SKM-1 (cell line): Measurements from ENCODE around the gene CNTNAP2.

ENCODE experiments used
- DNase-seq: peaks from one replicate; lab custom pipeline; 2025; ENCODE audit not compliant: unreplicated experiment; lab: John Stamatoyannopoulos, UW

The CNTNAP2 gene

DNA sequence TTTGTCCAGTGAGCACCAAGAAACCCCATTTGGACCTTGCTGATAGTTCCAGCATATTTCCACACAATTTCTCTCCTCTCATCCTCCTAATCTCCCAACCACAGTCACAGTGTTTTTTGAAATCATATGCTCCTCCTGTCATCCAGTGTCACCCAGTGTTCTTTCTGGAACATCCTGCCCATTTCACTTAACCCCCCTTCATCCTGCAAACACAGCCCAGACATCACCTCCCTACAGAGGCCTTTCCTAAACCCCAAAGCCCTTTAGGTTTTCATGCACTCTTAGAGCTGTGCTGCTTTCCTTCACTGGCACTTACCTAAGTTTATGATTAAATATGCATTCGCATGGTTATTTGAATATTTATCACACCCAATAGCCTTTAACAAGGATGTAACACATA, 1316.0 kb downstream of the CNTNAP2 start:
- no peak for DNase-seq

DNA sequence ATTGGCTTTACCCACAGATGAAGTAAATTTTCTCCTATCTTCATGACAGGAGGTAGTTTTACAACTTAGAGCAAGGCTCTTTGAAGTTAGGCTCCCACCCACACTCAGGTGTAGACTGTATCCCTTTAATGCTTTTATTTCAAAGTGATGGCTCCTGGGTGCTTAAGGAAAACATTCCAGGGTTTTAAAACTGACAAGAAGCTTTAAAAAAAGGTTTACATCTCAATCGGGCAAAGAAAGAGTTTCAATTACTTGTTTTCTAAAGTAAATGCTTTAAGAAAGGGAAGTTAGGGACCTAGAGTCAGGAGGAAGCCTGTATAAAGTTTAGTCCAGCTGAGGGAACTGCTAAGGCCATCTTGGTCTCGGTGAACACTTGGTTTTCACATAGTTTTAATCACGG, 1320.1 kb downstream of the CNTNAP2 start:
- no peak for DNase-seq

DNA sequence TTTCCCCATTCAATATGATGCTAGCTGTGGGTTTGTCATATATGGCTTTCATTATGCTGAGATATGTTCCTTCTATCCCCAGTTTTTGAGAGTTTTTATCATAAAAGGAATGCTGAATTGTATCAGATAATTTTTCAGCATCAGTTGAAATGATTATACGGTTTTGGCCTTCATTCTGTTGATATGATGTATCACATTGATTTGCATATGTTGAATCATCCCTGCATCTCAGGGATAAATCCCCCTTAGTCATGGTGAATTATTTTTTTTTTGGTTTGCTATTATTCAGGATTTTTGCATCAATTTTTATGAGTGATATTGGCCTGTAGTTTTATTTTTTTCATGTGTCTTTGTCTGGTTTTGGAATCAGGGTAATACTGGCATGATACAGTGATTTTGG, 1321.6 kb downstream of the CNTNAP2 start:
- DNase-seq = no peak

DNA sequence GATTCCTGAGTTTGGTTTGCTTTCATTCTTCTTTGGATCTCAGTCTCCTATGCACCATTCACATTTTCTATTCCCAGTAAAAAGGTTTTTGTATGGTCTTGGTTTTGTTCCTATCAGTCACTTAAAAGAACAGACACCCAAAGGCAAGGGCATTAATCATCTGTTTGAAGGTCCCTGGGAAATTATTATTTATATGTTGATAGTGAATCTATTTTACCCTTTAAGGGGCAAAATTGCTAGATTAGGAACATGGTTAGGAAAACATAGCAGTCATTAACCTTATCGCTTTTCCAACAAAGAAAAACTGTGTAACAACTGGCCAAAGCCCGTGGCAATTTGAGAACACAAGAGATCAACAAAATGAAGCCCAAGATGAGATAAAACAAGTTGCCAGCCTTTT, 1327.3 kb downstream of the CNTNAP2 start:
- DNase-seq = no peak

DNA sequence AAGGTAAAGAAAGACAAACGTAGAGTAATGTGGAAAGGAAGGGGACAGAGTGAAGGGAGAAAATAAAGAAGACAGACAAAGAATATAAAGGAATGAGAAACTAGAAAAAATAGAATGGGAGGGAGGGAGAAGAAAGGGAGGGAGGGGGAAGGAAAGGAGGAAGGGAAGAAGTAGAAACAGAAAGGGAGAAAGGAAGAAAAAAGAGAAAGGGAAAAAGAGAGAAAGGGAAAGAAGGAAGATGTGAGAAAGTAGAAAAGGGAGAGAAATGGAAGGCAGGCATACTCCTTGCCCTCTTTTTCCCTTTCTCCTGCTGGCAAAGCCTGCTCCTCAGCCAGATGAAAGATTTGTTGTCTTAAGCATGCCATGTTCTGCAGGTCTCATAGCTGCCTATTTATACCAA, 1336.2 kb downstream of the CNTNAP2 start:
- DNase-seq = no peak

DNA sequence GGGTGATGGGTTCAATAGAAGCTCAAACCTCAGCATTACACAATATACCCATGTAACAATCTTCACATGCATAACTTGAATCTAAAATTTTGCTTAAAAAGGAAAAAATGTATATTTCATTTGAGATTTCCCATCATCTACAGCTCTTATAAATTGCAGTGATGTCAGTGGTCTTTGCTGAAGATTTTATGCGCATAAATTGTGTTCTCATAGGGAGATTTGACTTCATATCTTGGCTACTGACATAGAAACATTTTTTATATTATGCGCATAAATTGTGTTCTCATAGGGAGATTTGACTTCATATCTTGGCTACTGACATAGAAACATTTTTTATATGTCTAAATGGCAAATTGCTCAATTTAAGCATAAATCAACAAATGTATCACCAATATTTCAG, 1348.6 kb downstream of the CNTNAP2 start:
- no peak for DNase-seq

DNA sequence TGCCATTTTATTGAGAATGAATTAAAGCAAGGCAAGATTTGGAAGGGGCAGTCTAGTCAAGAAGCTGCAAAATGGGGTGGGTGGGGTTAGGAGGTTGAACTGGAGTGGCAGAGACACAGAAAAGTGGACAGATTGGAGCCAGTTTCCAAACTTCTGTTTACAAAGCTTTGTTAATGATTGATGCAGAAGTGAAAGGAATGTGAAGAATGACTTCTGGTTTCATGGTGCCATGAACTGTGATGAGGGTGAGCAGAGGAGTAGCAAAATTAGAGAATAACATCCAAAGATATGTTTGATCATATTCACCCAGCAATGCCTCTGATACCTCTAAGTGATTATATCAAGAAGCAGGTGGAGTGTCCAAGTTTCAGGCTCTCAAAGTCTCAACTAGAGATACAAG, 1356.0 kb downstream of the CNTNAP2 start:
- DNase-seq = no peak

DNA sequence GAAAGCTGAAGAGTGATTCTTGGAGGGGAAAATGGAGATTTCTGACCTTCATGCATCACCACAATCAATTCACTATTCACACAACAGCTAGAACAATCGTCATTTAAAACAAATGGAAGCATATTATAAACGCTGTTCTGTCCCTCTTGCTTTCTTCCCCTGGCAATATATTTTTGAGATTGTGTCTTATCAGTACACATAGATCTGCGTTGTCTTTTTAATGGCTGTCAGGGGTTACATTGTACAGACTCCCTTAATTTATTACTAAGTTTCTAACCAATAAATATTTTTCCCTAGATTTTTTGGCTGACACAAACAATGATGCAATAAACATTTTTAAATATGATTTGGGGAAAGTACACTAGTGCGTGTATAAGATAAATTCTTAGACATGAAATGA, 1358.3 kb downstream of the CNTNAP2 start:
- no peak for DNase-seq

DNA sequence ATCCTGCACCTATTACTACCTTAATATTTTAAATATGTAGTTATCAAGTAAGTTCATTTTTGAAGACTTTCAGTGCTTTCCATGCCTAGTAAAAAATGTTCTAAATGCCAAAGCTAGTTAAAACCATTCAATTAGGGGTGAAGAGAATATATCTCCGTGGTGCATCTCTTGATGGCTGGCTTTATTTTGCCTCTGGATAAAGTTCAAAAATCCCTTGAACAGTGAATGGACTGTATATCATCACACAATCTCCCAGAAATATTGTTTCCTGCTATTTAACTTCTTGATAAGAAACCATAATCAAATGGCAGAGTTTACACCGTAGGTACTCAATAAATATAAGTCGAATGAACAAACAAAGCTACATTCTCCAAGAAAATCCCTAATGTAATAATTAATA, 1360.9 kb downstream of the CNTNAP2 start:
- DNase-seq = no peak

DNA sequence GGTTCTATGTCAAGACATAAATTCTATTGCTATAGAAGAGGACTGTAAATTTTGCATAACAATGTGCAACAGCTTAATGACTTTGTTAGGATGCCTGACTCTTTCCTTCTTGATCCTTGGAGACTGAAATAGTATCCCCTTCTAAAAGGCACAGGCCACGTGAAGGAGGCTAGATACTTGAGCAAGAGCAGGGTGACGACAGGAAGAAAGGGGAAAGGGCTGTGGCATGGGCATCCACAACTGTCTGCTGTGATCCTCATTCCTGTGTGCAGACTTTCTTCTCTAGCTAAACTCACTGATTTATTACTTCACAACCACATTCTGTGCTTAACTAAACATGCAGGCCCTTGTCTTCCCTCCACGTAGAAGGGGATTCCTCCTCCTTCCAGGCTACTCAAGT, 1362.2 kb downstream of the CNTNAP2 start:
- DNase-seq = no peak

DNA sequence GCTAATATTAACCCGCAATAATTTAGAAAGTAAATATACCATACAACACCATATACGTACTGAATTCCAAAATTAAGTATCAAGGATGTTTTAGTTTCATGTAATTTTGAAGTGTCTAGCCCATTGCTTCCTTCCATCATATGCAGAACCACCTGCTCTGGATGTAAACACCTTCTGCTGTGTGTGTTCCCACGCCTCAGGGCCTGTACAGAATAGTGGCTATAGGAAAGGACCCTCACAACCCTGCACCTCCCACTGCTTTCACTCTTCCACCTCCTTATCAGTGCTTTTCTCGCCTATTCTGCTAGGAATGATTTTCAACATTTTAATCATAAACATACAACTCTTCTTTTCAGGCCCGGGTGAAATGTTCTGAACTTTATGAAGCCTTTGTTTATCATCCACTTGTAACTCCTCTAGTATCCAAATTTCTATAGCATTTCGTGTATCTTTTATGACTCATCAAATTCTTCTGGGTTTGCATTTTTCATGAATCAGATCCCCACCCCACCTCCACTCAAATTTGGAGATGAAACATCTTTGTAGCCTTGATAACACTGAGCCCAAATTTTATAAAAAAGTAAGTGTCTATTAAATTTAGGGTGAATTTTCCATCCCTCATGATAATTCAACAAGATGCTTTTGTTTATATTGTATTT, 1367.2 kb downstream of the CNTNAP2 start:
- DNase-seq = no peak

DNA sequence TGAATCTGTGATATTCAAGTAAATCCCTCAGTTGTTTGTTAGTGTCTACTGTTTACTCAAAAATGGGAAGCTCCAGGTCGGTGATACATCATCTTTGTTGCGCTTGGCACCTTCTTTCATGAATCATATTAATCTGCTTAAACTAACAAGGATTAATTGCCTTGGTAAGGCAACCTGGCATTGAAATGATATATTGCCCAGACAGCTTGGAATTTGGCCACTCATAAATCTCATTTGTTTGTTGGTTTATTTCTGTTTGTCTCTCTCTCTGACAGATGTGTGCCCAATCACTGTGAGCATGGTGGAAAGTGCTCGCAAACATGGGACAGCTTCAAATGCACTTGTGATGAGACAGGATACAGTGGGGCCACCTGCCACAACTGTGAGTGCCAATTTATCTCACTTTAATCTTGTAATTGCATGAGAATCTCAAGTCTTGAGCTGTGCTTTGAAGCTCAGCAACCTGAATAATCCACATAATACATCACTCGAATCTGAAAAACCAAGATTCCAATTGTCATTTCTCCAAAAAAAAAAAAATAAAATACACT, 1369.1 kb downstream of the CNTNAP2 start:
- DNase-seq = no peak

DNA sequence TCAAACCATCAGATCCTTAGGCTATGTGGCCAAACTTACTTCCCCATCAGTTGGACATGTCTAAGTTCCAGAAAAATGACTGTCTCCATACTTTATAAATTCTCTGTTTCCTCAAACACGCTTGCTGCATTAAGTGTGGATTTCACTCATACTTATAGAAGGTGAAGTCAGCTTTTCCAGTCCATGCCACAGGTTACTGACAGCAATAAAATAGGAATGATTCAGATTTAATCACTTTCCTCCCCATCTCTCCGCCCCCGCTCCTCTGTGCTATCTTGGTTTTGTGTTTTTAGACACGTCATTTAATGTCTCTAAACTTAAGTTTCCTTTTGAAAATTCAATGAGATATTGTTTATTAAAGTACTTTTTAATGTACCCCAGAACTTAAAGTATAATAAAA, 1376.0 kb downstream of the CNTNAP2 start:
- no peak for DNase-seq

DNA sequence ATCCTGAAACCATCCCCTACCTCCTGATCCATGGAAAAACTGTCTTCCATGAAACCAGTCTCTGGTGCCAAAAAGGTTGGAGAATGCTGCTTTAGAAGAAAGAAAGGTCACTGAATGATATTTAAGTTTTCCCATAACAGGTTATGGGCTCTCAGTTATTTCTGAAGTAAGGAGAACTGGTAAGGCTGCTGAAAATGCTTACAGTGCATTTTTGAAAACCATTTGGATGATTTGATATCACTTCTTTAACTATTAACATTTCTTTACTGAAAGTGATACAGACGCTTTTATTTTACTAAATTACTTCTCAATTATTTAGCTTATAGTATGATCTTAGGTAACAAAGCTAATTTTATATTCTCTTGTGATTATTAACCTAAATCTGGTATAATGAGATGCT, 1379.6 kb downstream of the CNTNAP2 start:
- no peak for DNase-seq

DNA sequence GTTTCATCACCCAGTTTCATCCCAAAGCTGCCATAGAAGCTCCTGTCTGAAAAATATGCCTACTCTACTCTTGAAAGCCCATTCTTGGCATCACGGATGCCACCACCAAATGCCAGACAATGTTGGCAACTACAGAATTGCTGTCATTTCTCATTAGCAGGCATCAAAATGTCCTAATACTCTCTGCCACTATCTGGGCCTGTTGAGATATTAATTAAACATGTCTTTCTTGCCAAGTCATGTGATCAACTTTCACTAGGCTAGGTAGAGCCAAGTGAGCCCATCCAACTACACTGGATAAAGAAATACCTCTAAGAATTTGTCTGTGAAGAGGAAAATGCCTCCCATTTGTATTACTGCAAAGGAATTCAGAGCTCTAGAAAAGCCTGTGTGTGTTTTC, 1380.6 kb downstream of the CNTNAP2 start:
- DNase-seq = no peak

DNA sequence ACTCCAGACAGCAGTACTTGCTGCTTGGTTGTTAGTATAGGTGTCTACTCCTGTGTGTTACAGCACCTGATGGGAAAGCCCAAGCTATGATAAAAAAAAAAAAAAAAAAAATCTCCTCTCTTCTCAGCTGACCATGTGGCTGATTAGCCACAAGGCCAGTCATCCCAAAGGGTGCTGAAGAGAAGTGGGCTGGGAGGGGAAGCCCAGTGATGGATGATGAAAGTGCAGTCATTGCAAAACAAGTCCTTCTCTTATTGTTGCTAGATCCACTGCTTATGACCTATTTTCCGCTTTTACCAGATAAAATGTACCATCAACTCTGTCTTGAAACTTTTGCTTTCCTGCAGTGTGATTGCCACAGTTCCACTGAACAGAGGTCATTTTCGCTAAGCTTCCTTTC, 1381.5 kb downstream of the CNTNAP2 start:
- DNase-seq = no peak

DNA sequence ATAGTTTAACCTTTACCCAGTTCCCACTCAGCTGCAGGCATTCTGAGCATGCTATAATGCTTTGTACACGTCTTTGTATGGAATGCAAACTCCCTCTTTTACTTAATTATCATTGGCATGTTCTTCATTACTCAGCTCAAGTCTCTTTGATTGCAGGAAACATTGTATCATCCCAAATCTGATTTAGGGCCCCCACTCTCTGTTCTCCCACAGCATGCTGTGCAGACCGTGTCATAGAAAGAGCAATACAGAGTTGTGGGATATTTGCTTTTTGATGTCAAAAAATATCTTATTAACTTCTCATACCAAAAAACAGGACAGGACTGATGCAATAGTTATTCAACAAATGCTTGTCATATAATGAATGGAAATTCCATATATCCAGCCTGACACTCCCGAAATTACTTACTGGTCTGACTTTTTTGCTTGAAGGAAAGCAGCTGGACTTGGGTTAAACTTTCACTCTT, 1392.5 kb downstream of the CNTNAP2 start:
- DNase-seq = no peak

DNA sequence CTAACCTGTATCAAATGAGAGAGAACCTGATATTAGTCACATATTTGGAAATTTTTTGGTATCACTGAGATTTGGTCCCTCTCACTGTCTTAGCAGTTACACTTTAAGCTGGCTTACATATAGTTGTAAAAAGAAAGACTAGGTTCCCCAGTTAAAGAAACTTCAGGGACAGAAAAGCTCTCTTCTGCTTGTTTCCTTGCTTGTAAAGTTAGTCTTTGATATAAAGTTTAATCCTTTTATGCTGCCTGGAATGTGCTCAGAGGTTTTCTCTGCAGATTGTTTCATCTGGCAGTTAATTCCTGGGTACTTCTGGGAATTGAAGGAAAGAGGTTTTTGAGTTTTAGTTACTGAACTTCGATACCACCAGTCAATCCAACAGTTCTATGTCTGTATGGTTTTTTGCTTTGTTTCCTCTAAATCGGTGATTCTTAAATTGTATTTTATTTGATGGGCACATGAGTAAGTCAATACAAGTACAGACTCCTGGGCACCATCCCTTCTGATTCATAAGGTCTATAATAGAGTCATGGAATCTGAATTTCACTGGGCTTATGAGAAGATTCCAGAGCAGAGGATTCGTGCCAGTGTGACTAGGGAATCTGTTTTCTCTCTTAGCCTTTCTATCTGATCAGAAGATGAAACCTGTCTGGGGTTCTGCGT, 1393.1 kb downstream of the CNTNAP2 start:
- no peak for DNase-seq

DNA sequence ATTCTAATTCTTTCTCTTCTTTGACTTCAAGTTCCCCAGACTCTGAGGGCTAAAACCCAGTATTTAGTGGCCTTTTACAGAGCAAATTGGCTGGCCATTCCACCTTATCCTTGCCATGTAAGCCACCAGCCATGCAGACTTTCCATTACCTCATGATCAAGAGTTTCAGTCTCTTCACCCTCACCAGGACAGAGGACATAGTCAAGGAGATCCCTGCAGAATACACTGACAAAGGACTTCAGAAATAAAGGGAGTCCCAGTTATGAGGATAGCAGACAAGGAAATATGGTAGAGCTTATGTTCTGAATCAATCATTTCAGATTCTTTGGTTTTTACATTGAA, 1393.6 kb downstream of the CNTNAP2 start:
- DNase-seq = no peak

DNA sequence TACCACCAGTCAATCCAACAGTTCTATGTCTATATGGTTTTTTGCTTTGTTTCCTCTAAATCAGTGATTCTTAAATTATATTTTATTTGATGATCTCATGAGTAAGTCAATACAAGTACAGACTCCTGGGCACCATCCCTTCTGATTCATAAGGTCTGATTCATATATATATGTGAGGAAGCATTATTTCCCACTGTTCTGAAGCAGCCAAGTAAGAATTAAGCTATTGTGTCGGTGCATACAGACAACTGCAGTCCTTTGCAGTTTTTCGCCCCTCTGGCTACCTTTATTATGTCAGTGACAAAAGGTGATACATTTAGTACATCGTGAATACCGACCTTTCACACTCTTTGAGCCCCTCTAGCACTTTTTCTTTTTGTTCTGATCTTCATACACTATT, 1394.3 kb downstream of the CNTNAP2 start:
- DNase-seq = no peak

DNA sequence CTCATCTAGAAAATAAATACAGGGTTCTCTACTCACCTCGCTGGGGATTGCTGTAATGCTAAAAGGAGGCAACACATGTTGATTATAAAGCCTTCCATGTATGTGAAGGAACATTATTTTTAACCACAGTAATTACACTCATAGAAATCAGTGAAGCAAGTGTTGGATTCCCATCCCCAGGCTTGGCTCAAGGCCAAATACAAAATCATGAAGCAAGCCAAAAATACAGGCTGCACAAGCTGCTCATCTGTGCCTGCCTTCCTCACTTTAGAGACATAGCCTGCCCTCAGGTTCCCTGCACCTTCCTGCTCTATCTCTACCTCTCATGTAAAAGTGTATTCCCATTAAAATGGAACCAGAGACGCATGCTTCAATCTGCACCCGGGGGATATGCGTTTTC, 1396.8 kb downstream of the CNTNAP2 start:
- DNase-seq = no peak

DNA sequence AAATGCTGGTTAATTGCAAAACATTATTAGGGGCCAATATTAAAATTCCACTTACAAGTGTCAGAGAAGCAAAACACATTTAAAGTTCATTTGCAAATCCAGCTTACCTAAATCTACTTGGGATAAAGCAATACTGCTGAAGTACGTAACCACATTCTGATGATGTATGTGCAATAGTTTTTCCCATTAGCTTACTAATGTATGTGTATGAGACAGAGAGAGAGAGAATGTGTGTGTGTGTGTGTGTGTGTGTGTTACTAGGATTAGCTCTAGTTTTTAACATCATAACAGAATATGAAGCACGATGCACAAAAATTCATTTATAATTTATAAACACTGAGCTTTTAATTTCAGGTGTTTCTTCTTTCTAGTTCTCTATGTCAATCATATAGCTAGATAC, 1399.8 kb downstream of the CNTNAP2 start:
- DNase-seq = no peak

DNA sequence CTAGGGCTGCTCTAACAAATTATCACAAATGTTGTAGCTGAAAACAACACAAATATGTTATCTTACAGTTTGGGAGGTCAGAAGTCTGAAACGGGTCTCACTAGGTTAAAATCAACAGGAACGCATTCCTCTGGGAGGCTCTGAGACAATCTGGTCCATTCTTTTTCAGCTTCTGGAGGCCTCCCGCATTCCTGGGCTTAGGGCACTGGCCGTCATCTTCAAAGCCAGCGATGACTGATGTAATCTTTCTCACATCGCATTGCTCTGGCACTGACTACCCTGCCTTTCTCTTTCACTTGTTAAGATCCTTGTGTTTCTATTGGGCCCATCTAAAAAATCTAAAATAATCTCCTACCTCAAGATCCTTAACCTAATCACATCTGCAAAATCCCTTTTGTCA, 1402.5 kb downstream of the CNTNAP2 start:
- DNase-seq = no peak
